ENCODE results near the gene SLK. TPM values are rescaled to one million over a fixed set of nuclear protein-coding genes. Genes with fewer than 3 reads are reported as not detected.

The SLK gene
- total RNA-seq: 13.4 and 19.2 TPM in 2 replicates

GRCh38 chr10:103966671-103967447, at the start of gene SLK:
SLK (plus strand) TSS chr10:103967140; CDS start chr10:103967746, 606 bp downstream.

GRCh38 chr10:103918053-103918846, 48.7 kb upstream of the SLK start, which contains the start of gene STN1:
STN1 (minus strand) TSS chr10:103918184; CDS start chr10:103917594, 590 bp downstream.

Other genes with a start within 250 kb of the SLK start
- 10.3 and 10.6 TPM in 2 replicates for gene SH3PXD2A, start 111.6 kb upstream of the SLK start, total RNA-seq
- gene STN1, start 49.0 kb upstream of the SLK start, total RNA-seq: 36.7 and 37.5 TPM in 2 replicates
- gene COL17A1, start 118.7 kb downstream of the SLK start, total RNA-seq: under 0.01 and 0.15 TPM in 2 replicates
- 8.5 and 11.6 TPM in 2 replicates for gene SFR1, start 155.0 kb downstream of the SLK start, total RNA-seq